HL-60 (cell line): ENCODE measurements around the gene RRP1.
"Not testable (repeated sequence)": the region's sequence is repeated elsewhere in the genome, so short reads cannot be mapped to it uniquely, and the experiment has no call there.

Source experiments
- DNase-seq, 2 experiments: peaks; one replicate each; pipeline ENCODE4 v3.0.0-alpha.2; 2010 to 2020; ENCODE audit warnings: low read depth in 1 of 2, low spot score in 1 of 2
- H3K27ac ChIP-seq: fragments of 250-450 bp; sonication (Bioruptor Pico); replicated peaks from 2 replicates; pipeline ENCODE4 v1.5.1; 2020; ENCODE audit warnings: mild to moderate bottlenecking, moderate library complexity
- H3K27me3 ChIP-seq: fragments of 250-450 bp; sonication (Bioruptor Pico); 2 replicates; pipeline ENCODE4 v1.5.1; 2021; ENCODE audit warnings: mild to moderate bottlenecking, moderate library complexity; ENCODE audit not compliant: insufficient read depth, poor library complexity, severe bottlenecking
- H3K4me3 ChIP-seq: replicated peaks from 2 replicates; pipeline ENCODE4 v1.5.1; 2011; ENCODE audit warnings: mild to moderate bottlenecking, control low read depth, low read length; ENCODE audit not compliant: insufficient read depth
- GABPA ChIP-seq: IDR thresholded peaks from 2 replicates; pipeline ENCODE4 v1.6.1; 2012; ENCODE audit warnings: low read depth
- POLR2AphosphoS5 ChIP-seq: IDR thresholded peaks from 2 replicates; pipeline ENCODE4 v1.6.1; 2012; ENCODE audit warnings: low read depth
- REST ChIP-seq: IDR thresholded peaks from 2 replicates; pipeline ENCODE4 v1.6.1; 2012; ENCODE audit warnings: low read depth; ENCODE audit not compliant: insufficient replicate concordance
- SPI1 ChIP-seq: IDR thresholded peaks from 2 replicates; pipeline ENCODE4 v1.6.1; 2012; ENCODE audit warnings: low read depth, mild to moderate bottlenecking, borderline replicate concordance
- TF ChIP-seq, protein P1 (sequence below): IDR thresholded peaks from one replicate; pipeline ENCODE4 v1.5.1; 2011; ENCODE audit warnings: low read length, control low read depth, inconsistent platforms; ENCODE audit not compliant: insufficient read depth

The RRP1 gene

GRCh38 chr21:43840259-43840658 is 50.9 kb downstream of the RRP1 start:
- TF ChIP-seq POLR2AphosphoS5 = no peak
- no peak for TF ChIP-seq GABPA
- TF ChIP-seq SPI1 = no peak
- no peak for TF ChIP-seq REST
- TF ChIP-seq, protein P1, sequence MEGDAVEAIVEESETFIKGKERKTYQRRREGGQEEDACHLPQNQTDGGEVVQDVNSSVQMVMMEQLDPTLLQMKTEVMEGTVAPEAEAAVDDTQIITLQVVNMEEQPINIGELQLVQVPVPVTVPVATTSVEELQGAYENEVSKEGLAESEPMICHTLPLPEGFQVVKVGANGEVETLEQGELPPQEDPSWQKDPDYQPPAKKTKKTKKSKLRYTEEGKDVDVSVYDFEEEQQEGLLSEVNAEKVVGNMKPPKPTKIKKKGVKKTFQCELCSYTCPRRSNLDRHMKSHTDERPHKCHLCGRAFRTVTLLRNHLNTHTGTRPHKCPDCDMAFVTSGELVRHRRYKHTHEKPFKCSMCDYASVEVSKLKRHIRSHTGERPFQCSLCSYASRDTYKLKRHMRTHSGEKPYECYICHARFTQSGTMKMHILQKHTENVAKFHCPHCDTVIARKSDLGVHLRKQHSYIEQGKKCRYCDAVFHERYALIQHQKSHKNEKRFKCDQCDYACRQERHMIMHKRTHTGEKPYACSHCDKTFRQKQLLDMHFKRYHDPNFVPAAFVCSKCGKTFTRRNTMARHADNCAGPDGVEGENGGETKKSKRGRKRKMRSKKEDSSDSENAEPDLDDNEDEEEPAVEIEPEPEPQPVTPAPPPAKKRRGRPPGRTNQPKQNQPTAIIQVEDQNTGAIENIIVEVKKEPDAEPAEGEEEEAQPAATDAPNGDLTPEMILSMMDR = no peak
- Histone ChIP-seq H3K27ac (no peak overlapping the region), H3K4me3 (no peak overlapping the region), H3K27me3 (no peaks in the 10 kb centered on the region)
- no peak for DNase-seq

DNA sequence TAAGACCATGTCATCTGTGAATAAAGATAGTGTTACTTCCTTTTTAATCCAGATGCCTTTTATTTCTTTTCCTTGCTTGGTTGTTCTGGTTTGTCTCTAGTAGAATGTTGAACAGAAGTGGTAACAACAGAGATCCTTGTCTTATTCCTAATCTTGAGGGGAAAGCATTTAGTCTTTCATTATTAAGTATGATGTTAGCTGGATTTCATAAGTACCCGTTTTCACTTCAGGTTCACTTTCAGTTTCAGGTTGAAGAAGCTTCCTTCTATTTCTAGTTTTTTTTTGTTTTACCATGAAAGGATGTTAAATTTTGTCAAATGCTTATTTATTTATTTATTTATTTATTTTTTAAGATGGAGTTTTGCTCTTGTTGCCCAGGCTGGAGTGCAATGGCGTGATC is 53.4 kb downstream of the RRP1 start:
- Histone ChIP-seq H3K27me3 (no peaks in the 10 kb centered on the region), H3K4me3 (no peak overlapping the region), H3K27ac (no peak overlapping the region)
- DNase-seq = no peak
- TF ChIP-seq, protein P1 = no peak
- TF ChIP-seq REST (no peak), SPI1 (no peak), GABPA (no peak)

DNA sequence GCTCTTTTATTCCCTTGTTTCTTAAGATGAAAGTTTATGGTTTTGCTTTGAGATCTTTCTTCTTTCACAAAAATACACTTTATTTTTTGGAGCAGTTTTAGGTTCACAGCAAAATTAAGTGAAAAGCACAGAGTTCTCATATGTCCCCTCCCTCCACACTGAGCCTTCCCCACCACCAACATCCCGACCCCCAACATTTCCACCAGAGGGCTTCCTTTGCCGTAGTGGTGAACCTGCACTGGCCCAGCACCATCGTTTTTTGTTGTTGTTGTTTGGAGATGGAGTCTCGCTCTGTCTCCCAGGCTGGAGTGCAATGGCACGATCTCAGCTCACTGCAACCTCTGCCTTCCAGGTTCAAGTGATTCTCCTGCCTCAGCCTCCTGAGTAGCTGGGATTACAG is 55.5 kb downstream of the RRP1 start:
- not testable (repeated sequence) for H3K4me3 ChIP-seq, H3K27me3 ChIP-seq, DNase-seq, H3K27ac ChIP-seq

DNA sequence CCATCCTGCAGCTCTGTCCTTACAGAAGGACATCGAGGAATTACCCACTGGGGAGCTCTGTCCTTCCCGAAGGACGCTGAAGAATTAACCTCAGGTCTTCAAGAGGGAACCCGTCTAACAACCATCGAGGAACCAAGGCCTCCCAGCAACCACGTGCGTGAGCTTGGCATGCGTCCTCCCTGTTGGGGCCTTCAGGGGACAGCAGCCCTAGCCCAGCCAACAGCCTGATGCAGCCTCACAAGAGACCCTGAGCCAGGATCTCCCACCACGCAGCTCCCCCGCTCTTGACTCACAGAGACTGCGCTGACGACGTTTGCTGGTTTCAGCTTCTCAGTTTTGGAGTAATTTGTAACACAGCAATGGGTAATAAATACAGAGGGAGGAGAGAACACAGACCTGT is 56.0 kb downstream of the RRP1 start:
- Histone ChIP-seq H3K27me3 (no peaks in the 10 kb centered on the region), H3K4me3 (no peak overlapping the region), H3K27ac (no peak overlapping the region)
- DNase-seq = no peak
- TF ChIP-seq, protein P1 = no peak
- TF ChIP-seq GABPA (no peak), SPI1 (no peak), REST (no peak), POLR2AphosphoS5 (no peak)
